Stimulated activated naive CD8-positive, alpha-beta T cell treated with anti-CD3 and anti-CD28 coated beads, Interleukin-15, amount 100 ng/mL, for 72 hours (primary cell): Measurements from ENCODE around the gene HAUS2.
"Not testable (repeated sequence)": the region's sequence is repeated elsewhere in the genome, so short reads cannot be mapped to it uniquely, and the experiment has no call there.

ENCODE experiments used
- ATAC-seq: fragments of 150-1000 bp; cut with Tn5 transposase; 2 replicates; pipeline ENCODE4 v1.10.0; 2021; ENCODE audit warnings: mild to moderate bottlenecking, moderate library complexity
- DNase-seq, 2 donors: peaks; one replicate each; pipeline ENCODE4 v3.0.0; 2021 to 2022
- H3K27ac Mint-ChIP-seq, 2 donors: one replicate each; pipeline ENCODE4 v1.8.0; 2022; ENCODE audit warnings: mild to moderate bottlenecking in 2 of 2, mixed read lengths in 2 of 2, moderate library complexity in 2 of 2
- H3K27me3 Mint-ChIP-seq: one replicate; pipeline ENCODE4 v1.8.0; 2022; ENCODE audit warnings: mixed read lengths
- H3K4me1 Mint-ChIP-seq: one replicate; pipeline ENCODE4 v1.8.0; 2022; ENCODE audit warnings: mild to moderate bottlenecking, mixed read lengths
- H3K4me3 Mint-ChIP-seq, 2 donors: one replicate each; pipeline ENCODE4 v1.8.0; 2022; ENCODE audit warnings: mild to moderate bottlenecking in 2 of 2, mixed read lengths in 2 of 2, moderate library complexity in 1 of 2
- H3K9me3 Mint-ChIP-seq, 2 donors: one replicate each; pipeline ENCODE4 v1.8.0; 2022; ENCODE audit warnings: mixed read lengths in 2 of 2

HAUS2 gene

GRCh38 chr15:42591238-42591934, 42.7 kb downstream of the HAUS2 start:
- no peak overlapping the region for H3K4me3 Mint-ChIP-seq
- H3K27ac Mint-ChIP-seq = no peak overlapping the region
- H3K4me1 Mint-ChIP-seq = peaks cover 9% of the 10 kb centered on the region
- no peaks in the 10 kb centered on the region for H3K27me3 Mint-ChIP-seq
- DNase-seq (no peak), ATAC-seq (no peak)
- no peaks in the 10 kb centered on the region for H3K9me3 Mint-ChIP-seq

- ATAC-seq (no peak), DNase-seq (no peak)
- Mint-ChIP-seq H3K4me1 (peaks cover 9% of the 10 kb centered on the region), H3K9me3 (no peaks in the 10 kb centered on the region), H3K27ac (no peak overlapping the region), H3K4me3 (no peak overlapping the region), H3K27me3 (no peaks in the 10 kb centered on the region)
Measured at GRCh38 chr15:42592716-42593115, 44.1 kb downstream of the HAUS2 start.

- no peak for ATAC-seq
- no peaks in the 10 kb centered on the region for H3K27me3 Mint-ChIP-seq
- H3K4me3 Mint-ChIP-seq = no peak overlapping the region
- H3K27ac Mint-ChIP-seq = no peak overlapping the region
- peaks cover 4% of the 10 kb centered on the region for H3K4me1 Mint-ChIP-seq
- DNase-seq = no peak
- no peaks in the 10 kb centered on the region for H3K9me3 Mint-ChIP-seq
Measured at GRCh38 chr15:42593143-42593542, 44.5 kb downstream of the HAUS2 start.

GRCh38 chr15:42594095-42594494, 45.5 kb downstream of the HAUS2 start:
- Mint-ChIP-seq H3K9me3 (no peaks in the 10 kb centered on the region), H3K4me1 (no peaks in the 10 kb centered on the region), H3K27ac (no peak overlapping the region), H3K27me3 (no peaks in the 10 kb centered on the region), H3K4me3 (no peak overlapping the region)
- ATAC-seq = no peak
- DNase-seq = no peak

- no peak for DNase-seq
- H3K4me3 Mint-ChIP-seq = no peak overlapping the region
- no peaks in the 10 kb centered on the region for H3K9me3 Mint-ChIP-seq
- no peak overlapping the region for H3K27ac Mint-ChIP-seq
- no peaks in the 10 kb centered on the region for H3K4me1 Mint-ChIP-seq
- ATAC-seq = no peak
- H3K27me3 Mint-ChIP-seq = no peaks in the 10 kb centered on the region
Measured at GRCh38 chr15:42595626-42596240, 47.1 kb downstream of the HAUS2 start.

- not testable (repeated sequence) for H3K9me3 Mint-ChIP-seq, H3K27ac Mint-ChIP-seq, ATAC-seq, DNase-seq, H3K4me3 Mint-ChIP-seq, H3K27me3 Mint-ChIP-seq
- peaks cover 31% of the 10 kb centered on the region for H3K4me1 Mint-ChIP-seq
Measured at GRCh38 chr15:42601316-42601715, 52.7 kb downstream of the HAUS2 start.

GRCh38 chr15:42602501-42602900, 53.9 kb downstream of the HAUS2 start:
- DNase-seq = no peak
- no peak for ATAC-seq
- Mint-ChIP-seq H3K4me1 (peaks cover 38% of the 10 kb centered on the region), H3K27ac (no peak overlapping the region), H3K4me3 (no peak overlapping the region), H3K9me3 (no peaks in the 10 kb centered on the region), H3K27me3 (no peaks in the 10 kb centered on the region)

- H3K27me3 Mint-ChIP-seq = no peaks in the 10 kb centered on the region
- peaks cover 53% of the 10 kb centered on the region for H3K4me1 Mint-ChIP-seq
- no peaks in the 10 kb centered on the region for H3K9me3 Mint-ChIP-seq
- H3K27ac Mint-ChIP-seq = peak overlapping the region in 1 of 2 donors; percentile 8
- no peak overlapping the region for H3K4me3 Mint-ChIP-seq
- DNase-seq (no peak), ATAC-seq (no peak)
Measured at GRCh38 chr15:42603978-42604377, 55.3 kb downstream of the HAUS2 start.

GRCh38 chr15:42604894-42605744, 56.5 kb downstream of the HAUS2 start:
- peak in 1 of 2 donors; percentile 8 for DNase-seq
- Mint-ChIP-seq H3K27ac (peak overlapping the region; percentile 79 to 94), H3K4me3 (peak overlapping the region; percentile 46 to 66), H3K27me3 (no peaks in the 10 kb centered on the region), H3K9me3 (no peaks in the 10 kb centered on the region), H3K4me1 (peaks cover 57% of the 10 kb centered on the region)
- ATAC-seq = no peak

- Mint-ChIP-seq H3K4me3 (peak overlapping the region; percentile 46 to 66), H3K9me3 (no peaks in the 10 kb centered on the region), H3K4me1 (peaks cover 57% of the 10 kb centered on the region), H3K27me3 (no peaks in the 10 kb centered on the region), H3K27ac (peak overlapping the region in 1 of 2 donors; percentile 8)
- ATAC-seq (no peak), DNase-seq (no peak)
Measured at GRCh38 chr15:42605796-42606195, 57.2 kb downstream of the HAUS2 start.

GRCh38 chr15:42608110-42608531, 59.5 kb downstream of the HAUS2 start:
- peak; percentile 96 for ATAC-seq
- no peaks in the 10 kb centered on the region for H3K27me3 Mint-ChIP-seq
- no peaks in the 10 kb centered on the region for H3K9me3 Mint-ChIP-seq
- peak overlapping the region; percentile 36 to 61 for H3K4me3 Mint-ChIP-seq
- DNase-seq = peak; percentile 63 to 76
- H3K4me1 Mint-ChIP-seq = peaks cover 57% of the 10 kb centered on the region
- H3K27ac Mint-ChIP-seq = peak overlapping the region in 1 of 2 donors; percentile 64

GRCh38 chr15:42608752-42609488, 60.3 kb downstream of the HAUS2 start:
- Mint-ChIP-seq H3K4me3 (peak overlapping the region; percentile 44 to 61), H3K4me1 (peaks cover 50% of the 10 kb centered on the region), H3K27me3 (no peaks in the 10 kb centered on the region), H3K9me3 (no peaks in the 10 kb centered on the region), H3K27ac (peak overlapping the region in 1 of 2 donors; percentile 64)
- DNase-seq (no peak), ATAC-seq (no peak)

- Mint-ChIP-seq H3K4me1 (peaks cover 24% of the 10 kb centered on the region), H3K27me3 (no peaks in the 10 kb centered on the region), H3K27ac (no peak overlapping the region), H3K9me3 (no peaks in the 10 kb centered on the region), H3K4me3 (no peak overlapping the region)
- ATAC-seq (no peak), DNase-seq (no peak)
Measured at GRCh38 chr15:42611532-42611931, 62.9 kb downstream of the HAUS2 start.

- Mint-ChIP-seq H3K27ac (no peak overlapping the region), H3K4me1 (peaks cover 19% of the 10 kb centered on the region), H3K27me3 (no peaks in the 10 kb centered on the region), H3K4me3 (no peak overlapping the region), H3K9me3 (no peaks in the 10 kb centered on the region)
- no peak for DNase-seq
- ATAC-seq = no peak
Measured at GRCh38 chr15:42612367-42612912, 63.8 kb downstream of the HAUS2 start.

GRCh38 chr15:42616107-42616506, 67.5 kb downstream of the HAUS2 start:
- Mint-ChIP-seq H3K9me3 (no peaks in the 10 kb centered on the region), H3K27me3 (no peaks in the 10 kb centered on the region), H3K4me1 (peaks cover 5% of the 10 kb centered on the region), H3K4me3 (no peak overlapping the region), H3K27ac (no peak overlapping the region)
- no peak for DNase-seq
- ATAC-seq = no peak
